HL-60 (cell line): ENCODE measurements around the gene KLF15.

Source experiments
- DNase-seq, 2 experiments: peaks; one replicate each; pipeline ENCODE4 v3.0.0-alpha.2; 2010 to 2020; ENCODE audit warnings: low read depth in 1 of 2, low spot score in 1 of 2
- H3K27ac ChIP-seq: fragments of 250-450 bp; sonication (Bioruptor Pico); replicated peaks from 2 replicates; pipeline ENCODE4 v1.5.1; 2020; ENCODE audit warnings: mild to moderate bottlenecking, moderate library complexity
- H3K27me3 ChIP-seq: fragments of 250-450 bp; sonication (Bioruptor Pico); 2 replicates; pipeline ENCODE4 v1.5.1; 2021; ENCODE audit warnings: mild to moderate bottlenecking, moderate library complexity; ENCODE audit not compliant: insufficient read depth, poor library complexity, severe bottlenecking
- H3K4me3 ChIP-seq: replicated peaks from 2 replicates; pipeline ENCODE4 v1.5.1; 2011; ENCODE audit warnings: mild to moderate bottlenecking, control low read depth, low read length; ENCODE audit not compliant: insufficient read depth
- GABPA ChIP-seq: IDR thresholded peaks from 2 replicates; pipeline ENCODE4 v1.6.1; 2012; ENCODE audit warnings: low read depth
- POLR2AphosphoS5 ChIP-seq: IDR thresholded peaks from 2 replicates; pipeline ENCODE4 v1.6.1; 2012; ENCODE audit warnings: low read depth
- SPI1 ChIP-seq: IDR thresholded peaks from 2 replicates; pipeline ENCODE4 v1.6.1; 2012; ENCODE audit warnings: low read depth, mild to moderate bottlenecking, borderline replicate concordance
- TF ChIP-seq, protein P1 (sequence below): IDR thresholded peaks from 2 replicates; pipeline ENCODE4 v1.6.1; 2012; ENCODE audit warnings: low read depth; ENCODE audit not compliant: insufficient replicate concordance
- TF ChIP-seq, protein P2 (sequence below): IDR thresholded peaks from one replicate; pipeline ENCODE4 v1.5.1; 2011; ENCODE audit warnings: low read length, control low read depth, inconsistent platforms; ENCODE audit not compliant: insufficient read depth

Gene KLF15

DNA sequence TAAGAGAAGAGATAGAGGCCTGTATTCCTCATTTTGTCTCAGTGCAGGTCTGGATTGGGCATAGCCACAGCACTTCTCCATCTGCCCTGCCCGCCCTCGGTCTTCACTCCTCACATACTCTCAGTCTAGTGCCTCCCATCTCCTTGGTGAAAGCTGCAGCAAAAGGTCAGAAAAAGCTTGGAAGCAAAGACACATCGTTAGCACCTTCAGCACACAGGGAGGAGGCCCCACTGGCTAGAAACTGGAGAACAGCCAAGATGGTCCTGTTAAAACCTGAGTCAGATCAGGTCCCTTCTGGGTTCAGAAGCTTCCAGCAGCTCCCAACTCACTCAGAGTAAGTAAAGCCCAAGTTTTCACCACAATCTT lies 1.6 kb upstream of the KLF15 start:
- no peak overlapping the region for H3K4me3 ChIP-seq
- DNase-seq: no peak
- H3K27ac ChIP-seq: no peak overlapping the region
- peaks cover 32% of the 10 kb centered on the region for H3K27me3 ChIP-seq
- TF ChIP-seq SPI1 (no peak), GABPA (no peak), POLR2AphosphoS5 (no peak)
- TF ChIP-seq, protein P1, sequence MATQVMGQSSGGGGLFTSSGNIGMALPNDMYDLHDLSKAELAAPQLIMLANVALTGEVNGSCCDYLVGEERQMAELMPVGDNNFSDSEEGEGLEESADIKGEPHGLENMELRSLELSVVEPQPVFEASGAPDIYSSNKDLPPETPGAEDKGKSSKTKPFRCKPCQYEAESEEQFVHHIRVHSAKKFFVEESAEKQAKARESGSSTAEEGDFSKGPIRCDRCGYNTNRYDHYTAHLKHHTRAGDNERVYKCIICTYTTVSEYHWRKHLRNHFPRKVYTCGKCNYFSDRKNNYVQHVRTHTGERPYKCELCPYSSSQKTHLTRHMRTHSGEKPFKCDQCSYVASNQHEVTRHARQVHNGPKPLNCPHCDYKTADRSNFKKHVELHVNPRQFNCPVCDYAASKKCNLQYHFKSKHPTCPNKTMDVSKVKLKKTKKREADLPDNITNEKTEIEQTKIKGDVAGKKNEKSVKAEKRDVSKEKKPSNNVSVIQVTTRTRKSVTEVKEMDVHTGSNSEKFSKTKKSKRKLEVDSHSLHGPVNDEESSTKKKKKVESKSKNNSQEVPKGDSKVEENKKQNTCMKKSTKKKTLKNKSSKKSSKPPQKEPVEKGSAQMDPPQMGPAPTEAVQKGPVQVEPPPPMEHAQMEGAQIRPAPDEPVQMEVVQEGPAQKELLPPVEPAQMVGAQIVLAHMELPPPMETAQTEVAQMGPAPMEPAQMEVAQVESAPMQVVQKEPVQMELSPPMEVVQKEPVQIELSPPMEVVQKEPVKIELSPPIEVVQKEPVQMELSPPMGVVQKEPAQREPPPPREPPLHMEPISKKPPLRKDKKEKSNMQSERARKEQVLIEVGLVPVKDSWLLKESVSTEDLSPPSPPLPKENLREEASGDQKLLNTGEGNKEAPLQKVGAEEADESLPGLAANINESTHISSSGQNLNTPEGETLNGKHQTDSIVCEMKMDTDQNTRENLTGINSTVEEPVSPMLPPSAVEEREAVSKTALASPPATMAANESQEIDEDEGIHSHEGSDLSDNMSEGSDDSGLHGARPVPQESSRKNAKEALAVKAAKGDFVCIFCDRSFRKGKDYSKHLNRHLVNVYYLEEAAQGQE: no peak
- TF ChIP-seq, protein P2, sequence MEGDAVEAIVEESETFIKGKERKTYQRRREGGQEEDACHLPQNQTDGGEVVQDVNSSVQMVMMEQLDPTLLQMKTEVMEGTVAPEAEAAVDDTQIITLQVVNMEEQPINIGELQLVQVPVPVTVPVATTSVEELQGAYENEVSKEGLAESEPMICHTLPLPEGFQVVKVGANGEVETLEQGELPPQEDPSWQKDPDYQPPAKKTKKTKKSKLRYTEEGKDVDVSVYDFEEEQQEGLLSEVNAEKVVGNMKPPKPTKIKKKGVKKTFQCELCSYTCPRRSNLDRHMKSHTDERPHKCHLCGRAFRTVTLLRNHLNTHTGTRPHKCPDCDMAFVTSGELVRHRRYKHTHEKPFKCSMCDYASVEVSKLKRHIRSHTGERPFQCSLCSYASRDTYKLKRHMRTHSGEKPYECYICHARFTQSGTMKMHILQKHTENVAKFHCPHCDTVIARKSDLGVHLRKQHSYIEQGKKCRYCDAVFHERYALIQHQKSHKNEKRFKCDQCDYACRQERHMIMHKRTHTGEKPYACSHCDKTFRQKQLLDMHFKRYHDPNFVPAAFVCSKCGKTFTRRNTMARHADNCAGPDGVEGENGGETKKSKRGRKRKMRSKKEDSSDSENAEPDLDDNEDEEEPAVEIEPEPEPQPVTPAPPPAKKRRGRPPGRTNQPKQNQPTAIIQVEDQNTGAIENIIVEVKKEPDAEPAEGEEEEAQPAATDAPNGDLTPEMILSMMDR: no peak

DNA sequence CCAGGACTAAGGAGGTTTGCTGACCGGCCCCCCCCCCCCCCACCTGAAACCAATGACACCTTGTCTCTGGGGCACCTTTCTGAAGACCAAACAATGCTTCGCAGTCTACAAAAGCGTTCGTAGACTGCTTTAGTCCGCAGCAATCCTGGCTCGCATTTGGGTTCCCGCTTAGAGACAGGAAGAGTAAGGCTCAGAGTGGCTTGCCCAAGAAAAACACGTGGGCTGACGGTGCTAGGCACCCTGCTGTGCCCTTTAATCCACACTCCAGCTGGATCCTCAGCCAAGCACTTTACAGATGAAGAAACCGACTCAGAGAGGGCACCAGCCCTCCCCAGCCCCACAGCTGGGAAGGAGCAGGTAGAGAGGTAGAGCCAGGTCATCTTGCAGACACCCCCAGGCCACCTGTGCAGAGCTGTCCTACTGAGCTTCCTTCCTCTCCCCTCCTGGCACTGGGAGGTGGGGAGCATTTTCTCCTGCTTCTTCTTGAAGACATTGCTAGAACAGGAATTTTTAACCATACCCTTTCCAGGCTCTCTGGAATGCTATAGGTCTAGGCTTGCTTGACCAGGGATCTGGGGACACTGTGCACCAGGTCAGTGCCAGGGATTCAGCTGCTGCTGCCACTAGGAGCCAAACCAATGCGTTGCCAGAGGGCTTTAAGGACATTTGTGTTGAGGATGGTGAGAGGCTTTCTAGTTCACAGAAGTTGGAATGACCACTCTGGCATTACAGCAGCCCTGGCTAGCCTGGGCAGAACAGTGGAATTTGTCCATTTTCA lies 1.0 kb upstream of the KLF15 start:
- Histone ChIP-seq H3K4me3 (no peak overlapping the region), H3K27ac (no peak overlapping the region), H3K27me3 (peaks cover 32% of the 10 kb centered on the region)
- TF ChIP-seq, protein P1: no peak
- TF ChIP-seq SPI1 (no peak), GABPA (no peak), POLR2AphosphoS5 (no peak)
- TF ChIP-seq, protein P2: no peak
- no peak for DNase-seq

DNA sequence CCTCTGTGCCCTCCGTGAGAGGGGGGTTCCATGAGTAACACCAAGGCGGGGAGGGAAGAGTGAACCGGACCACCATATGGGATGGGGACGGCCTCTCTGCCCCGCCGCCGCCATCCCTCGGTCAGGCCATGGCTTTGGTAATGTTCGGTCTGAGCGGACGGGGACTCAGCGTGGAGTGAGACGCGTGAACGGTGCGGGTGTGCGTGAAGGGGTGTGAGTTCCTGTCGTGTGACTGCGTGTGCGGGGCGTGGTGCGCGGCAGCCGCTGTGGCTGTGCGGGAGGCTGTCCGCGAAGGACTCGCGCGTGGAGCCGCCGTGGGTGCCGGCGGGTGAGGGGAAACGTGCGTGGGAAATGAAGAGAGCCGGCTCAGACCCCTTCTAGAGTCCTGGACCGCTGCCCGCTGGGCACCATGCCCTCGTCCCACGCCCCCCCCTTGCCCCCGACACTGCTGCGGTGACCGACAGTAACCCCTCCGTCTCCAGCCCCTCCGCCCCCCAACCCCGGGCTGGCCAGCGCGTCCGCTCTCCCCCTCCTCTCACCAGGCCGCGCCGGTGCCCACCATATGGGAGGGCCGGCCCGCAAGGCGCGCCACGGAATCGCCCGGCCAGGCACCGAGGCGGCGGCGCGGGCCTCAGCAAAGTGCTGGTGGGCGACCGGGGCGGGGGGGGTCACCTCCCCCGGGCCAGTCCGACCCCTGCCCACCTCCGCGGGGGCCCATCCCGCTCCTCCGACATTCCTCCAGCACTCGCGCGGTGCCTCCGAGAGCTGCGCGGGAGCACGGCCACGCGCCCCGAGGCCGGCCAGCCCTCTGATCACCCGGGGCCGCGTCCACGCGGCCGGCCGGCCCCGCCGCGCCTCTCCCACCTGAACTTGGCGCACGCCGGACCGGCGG lies 589 bp downstream of the KLF15 start:
- DNase-seq: peak in 1 of 2 experiments; percentile 10
- TF ChIP-seq, protein P2: no peak
- TF ChIP-seq POLR2AphosphoS5 (no peak), SPI1 (no peak), GABPA (no peak)
- TF ChIP-seq, protein P1: no peak
- Histone ChIP-seq H3K4me3 (peak overlapping the region; percentile 31), H3K27me3 (peaks cover 32% of the 10 kb centered on the region), H3K27ac (no peak overlapping the region)
